HEK293T (cell line): Measurements from ENCODE around the gene ARHGEF7.

Experiments used
- CTCF ChIA-PET: fragments of 350-600 bp; formaldehyde crosslinking; extraction: SDS; loops from one replicate; lab custom pipeline; 2021; ENCODE audit warnings: antibody characterized with exemption, inconsistent platforms; lab: Yijun Ruan, JAX
- POLR2A ChIA-PET: fragments of 350-600 bp; formaldehyde crosslinking; extraction: SDS; loops from one replicate; lab custom pipeline; 2020; ENCODE audit warnings: antibody characterized with exemption, inconsistent platforms; lab: Yijun Ruan, JAX
- DNase-seq: peaks from one replicate; pipeline ENCODE4 v3.0.0; 2012; ENCODE audit warnings: mixed read lengths; ENCODE audit errors: extremely low spot score
- ARNT ChIP-seq: fragments of 450-650 bp; IDR thresholded peaks from 2 replicates; pipeline ENCODE4 v1.6.1; 2017; ENCODE audit warnings: mild to moderate bottlenecking
- BHLHE40 ChIP-seq: fragments of 450-650 bp; IDR thresholded peaks from 2 replicates; pipeline ENCODE4 v1.6.1; 2016; ENCODE audit warnings: mild to moderate bottlenecking, moderate library complexity, borderline replicate concordance
- CTBP1 ChIP-seq: fragments of 450-650 bp; IDR thresholded peaks from 2 replicates; pipeline ENCODE4 v1.6.1; 2016; ENCODE audit warnings: borderline replicate concordance
- ELF4 ChIP-seq: fragments of 450-650 bp; IDR thresholded peaks from 2 replicates; pipeline ENCODE4 v1.6.1; 2017; ENCODE audit warnings: antibody characterized with exemption
- FOXA1 ChIP-seq: fragments of 450-650 bp; IDR thresholded peaks from 2 replicates; pipeline ENCODE4 v1.6.1; 2016; ENCODE audit warnings: mild to moderate bottlenecking
- FOXK2 ChIP-seq: fragments of 450-650 bp; IDR thresholded peaks from 2 replicates; pipeline ENCODE4 v1.6.1; 2016; ENCODE audit warnings: mild to moderate bottlenecking
- FOXM1 ChIP-seq: fragments of 450-650 bp; IDR thresholded peaks from 2 replicates; pipeline ENCODE4 v1.6.1; 2017; ENCODE audit warnings: mild to moderate bottlenecking, borderline replicate concordance
- HDGF ChIP-seq: fragments of 450-650 bp; IDR thresholded peaks from 2 replicates; pipeline ENCODE4 v1.6.1; 2017; ENCODE audit warnings: antibody characterized with exemption, borderline replicate concordance
- L3MBTL2 ChIP-seq: fragments of 450-650 bp; conservative IDR thresholded peaks from 2 replicates; pipeline ENCODE4 v1.6.1; 2016; ENCODE audit warnings: mild to moderate bottlenecking
- LEF1 ChIP-seq: fragments of 450-650 bp; IDR thresholded peaks from 2 replicates; pipeline ENCODE4 v1.6.1; 2017; ENCODE audit warnings: mild to moderate bottlenecking, borderline replicate concordance
- NFRKB ChIP-seq: fragments of 450-650 bp; IDR thresholded peaks from 2 replicates; pipeline ENCODE4 v1.6.1; 2016; ENCODE audit warnings: mild to moderate bottlenecking, moderate library complexity
- SP1 ChIP-seq: fragments of 450-650 bp; IDR thresholded peaks from 2 replicates; pipeline ENCODE4 v1.6.1; 2017
- SUZ12 ChIP-seq: fragments of 450-650 bp; IDR thresholded peaks from 2 replicates; pipeline ENCODE4 v1.6.1; 2016; ENCODE audit warnings: mild to moderate bottlenecking
- TARDBP ChIP-seq: fragments of 450-650 bp; IDR thresholded peaks from 2 replicates; pipeline ENCODE4 v1.6.1; 2016
- ZNF384 ChIP-seq: fragments of 450-650 bp; IDR thresholded peaks from 2 replicates; pipeline ENCODE4 v1.6.1; 2016
- TF ChIP-seq, protein P1 (sequence below): fragments of 450-650 bp; IDR thresholded peaks from 2 replicates; pipeline ENCODE4 v1.6.1; 2016

The ARHGEF7 gene

DNA sequence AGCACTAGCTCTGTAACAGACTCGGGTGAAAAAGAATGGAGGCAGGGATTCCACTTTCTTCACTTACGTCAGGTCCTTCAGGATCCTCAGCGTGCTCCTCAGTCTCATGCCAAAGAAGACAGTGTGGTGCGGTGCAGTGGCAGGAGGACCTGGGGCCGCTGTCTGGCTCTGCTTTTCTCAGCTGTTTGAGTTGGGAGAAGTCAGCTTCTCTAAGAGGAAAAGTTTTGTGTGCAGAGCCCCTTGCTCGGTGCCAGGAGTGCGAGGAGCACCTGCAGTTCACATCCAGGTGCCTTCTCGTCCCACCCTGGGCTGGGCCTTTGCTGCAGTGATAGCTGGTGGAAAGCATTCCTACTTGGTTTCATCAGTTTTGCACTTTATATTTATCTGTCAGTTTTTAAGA is 127.5 kb downstream of the ARHGEF7 start:
- CTCF ChIA-PET, result interaction anchor here (1.2 kb wide), 1 partner anchor 175 kb away, joined by 3 read pairs; no protein-coding TSS in a partner anchor
- POLR2A ChIA-PET, result no interaction called here
- no peak for DNase-seq
- TF ChIP-seq SP1, result no peak
- TF ChIP-seq LEF1, result no peak
- no peak for TF ChIP-seq TARDBP
- TF ChIP-seq CTBP1, result no peak
- no peak for TF ChIP-seq FOXM1
- no peak for TF ChIP-seq ARNT
- no peak for TF ChIP-seq FOXK2

DNA sequence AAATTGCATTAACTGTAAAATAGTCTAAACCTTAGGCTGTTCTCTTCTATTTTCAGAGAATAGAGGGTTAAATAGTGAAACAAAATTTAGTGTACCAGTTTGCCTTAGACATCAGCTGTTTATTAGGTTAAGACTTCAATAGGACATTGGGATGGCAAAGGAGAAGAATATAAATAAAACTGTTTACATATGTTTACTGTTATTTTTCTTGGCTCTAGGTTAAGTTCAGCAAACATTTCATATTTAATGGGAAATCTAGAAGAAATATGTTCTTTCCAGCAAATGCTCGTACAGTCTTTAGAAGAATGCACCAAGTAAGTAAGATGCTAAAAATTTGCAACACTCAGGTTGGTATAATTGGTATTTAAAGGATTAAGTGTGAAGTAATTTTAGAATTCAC is 128.9 kb downstream of the ARHGEF7 start:
- no peak for TF ChIP-seq LEF1
- no peak for DNase-seq
- ChIA-PET POLR2A (no interaction called here), CTCF (no interaction called here)

DNA sequence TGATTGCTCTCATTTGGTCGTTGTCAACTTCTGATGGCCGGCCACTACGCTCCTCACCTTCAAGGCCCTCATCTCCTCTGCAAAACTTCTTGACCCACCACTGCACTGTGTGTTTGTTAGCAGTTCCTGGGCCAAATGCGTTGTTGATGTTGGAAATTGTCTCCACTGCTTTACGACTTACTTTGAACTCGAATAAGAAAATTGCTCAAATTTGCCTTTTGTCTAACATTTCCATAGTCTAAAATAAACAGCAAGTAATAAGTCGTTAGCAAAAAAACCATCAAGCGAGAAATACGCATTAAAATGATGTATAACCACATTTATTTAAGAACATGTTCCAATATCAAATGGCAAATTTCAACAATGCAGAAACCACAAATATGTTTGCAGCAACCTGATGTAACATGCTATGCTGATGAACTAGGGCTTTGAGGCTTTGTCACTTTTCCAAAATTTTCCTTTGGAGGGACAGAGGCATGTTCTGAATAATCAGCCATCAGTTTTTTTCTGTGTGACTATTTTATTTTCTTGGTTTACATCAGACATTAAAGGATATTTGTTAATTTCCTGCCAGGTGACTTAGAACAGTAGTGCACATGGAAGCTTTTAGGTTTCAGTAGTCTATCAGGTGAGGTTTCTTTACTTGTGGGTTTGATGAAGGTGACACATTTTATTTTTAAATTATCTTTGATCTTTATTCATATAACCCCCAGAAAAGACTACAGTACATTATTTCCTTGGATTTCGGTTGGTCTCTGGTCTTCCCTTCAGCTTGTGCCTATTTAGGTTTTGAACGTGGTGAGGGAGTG is 130.7 kb downstream of the ARHGEF7 start:
- no peak for DNase-seq
- POLR2A ChIA-PET, result no interaction called here
- TF ChIP-seq, protein P1, sequence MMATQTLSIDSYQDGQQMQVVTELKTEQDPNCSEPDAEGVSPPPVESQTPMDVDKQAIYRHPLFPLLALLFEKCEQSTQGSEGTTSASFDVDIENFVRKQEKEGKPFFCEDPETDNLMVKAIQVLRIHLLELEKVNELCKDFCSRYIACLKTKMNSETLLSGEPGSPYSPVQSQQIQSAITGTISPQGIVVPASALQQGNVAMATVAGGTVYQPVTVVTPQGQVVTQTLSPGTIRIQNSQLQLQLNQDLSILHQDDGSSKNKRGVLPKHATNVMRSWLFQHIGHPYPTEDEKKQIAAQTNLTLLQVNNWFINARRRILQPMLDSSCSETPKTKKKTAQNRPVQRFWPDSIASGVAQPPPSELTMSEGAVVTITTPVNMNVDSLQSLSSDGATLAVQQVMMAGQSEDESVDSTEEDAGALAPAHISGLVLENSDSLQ, result no peak
- no peak for TF ChIP-seq ELF4
- CTCF ChIA-PET, result no interaction called here

DNA sequence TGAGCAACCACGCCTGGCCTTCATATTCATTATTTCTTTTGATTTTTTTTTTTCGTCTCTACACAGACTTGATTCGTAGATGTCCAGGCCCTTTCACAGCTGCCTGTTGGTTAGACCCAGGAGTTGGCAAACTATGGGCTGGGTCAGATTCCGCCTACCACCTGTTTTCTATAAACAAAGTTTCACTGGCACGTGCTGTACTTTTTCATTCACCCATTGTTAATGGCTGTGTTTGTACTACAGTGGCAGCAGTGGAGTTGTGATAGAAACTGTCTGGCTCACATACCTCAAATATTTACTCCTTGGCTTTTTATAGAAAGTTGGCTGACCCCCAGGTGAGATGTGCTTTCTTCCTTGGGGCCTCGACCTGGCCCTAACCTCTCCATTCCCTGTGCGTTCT is 132.4 kb downstream of the ARHGEF7 start:
- TF ChIP-seq FOXA1, result no peak
- no peak for TF ChIP-seq ELF4
- no peak for TF ChIP-seq HDGF
- TF ChIP-seq SP1, result no peak
- TF ChIP-seq ZNF384, result no peak
- no peak for TF ChIP-seq FOXK2
- no peak for TF ChIP-seq NFRKB
- TF ChIP-seq CTBP1, result no peak
- no peak for TF ChIP-seq L3MBTL2
- TF ChIP-seq FOXM1, result no peak
- no peak for DNase-seq
- ChIA-PET CTCF (no interaction called here), POLR2A (no interaction called here)

DNA sequence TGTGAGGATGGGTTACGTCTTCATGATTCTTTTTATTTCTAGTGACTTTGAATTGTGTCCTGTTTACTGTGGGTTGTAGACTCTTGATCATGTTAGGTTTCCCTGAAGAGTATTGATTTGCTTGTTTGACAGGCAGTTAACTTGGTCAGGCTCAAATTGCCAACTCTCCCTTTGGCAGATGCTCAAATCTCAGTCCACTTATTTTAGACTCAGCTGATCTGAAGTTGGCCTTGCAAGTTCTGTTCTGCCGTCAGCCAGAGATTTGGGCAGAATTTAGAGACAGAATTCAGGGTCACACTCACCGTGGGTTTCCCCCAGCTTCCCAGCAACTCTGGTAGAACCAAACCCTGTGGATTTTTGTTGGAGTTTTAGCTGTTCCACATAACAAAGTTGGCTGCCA is 133.7 kb downstream of the ARHGEF7 start:
- CTCF ChIA-PET, result interaction anchor here (0.6 kb wide), 1 partner anchor 35 kb away, joined by 3 read pairs; no protein-coding TSS in a partner anchor
- no peak for DNase-seq
- POLR2A ChIA-PET, result no interaction called here
- TF ChIP-seq BHLHE40 (no peak), ARNT (no peak), NFRKB (no peak), FOXA1 (no peak), FOXK2 (no peak), TARDBP (no peak), CTBP1 (no peak), ZNF384 (no peak), SUZ12 (no peak)
- TF ChIP-seq, protein P1, result no peak

DNA sequence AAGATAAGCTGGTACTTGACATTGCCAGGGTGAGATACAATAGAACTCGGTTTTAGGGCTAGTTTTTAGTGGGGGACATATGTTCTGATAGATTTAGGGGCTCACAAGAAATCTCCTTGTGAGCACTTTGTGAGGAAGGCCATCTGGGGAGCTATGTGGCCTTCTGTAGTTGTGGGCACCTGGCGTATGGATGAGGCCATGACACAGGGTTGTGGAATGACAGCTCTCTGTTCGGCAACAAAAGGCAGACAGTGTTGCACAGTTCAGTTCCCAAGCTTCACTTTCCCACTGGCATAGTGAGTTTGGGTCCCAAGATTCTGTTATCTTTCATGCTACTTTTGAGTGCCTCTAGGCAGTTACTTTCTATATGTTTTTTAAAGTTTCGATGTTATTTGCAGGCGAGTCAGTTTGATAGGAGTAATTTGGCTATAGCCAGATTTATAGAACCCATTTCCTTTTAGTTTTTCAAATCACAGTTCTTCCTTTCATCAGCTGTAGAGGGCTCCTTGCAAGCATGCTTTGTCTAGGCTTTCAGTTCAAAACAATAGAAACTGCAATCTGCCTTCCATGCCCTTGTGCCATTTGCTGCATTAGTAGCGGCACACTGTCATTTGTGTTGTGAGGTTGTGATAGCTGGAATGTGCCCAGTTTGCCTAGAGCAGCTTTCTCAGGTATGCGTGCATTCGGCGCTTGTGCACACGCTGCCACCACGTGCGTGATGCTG is 134.7 kb downstream of the ARHGEF7 start:
- TF ChIP-seq FOXM1, result no peak
- no peak for TF ChIP-seq FOXK2
- no peak for TF ChIP-seq BHLHE40
- no peak for TF ChIP-seq LEF1
- no peak for TF ChIP-seq CTBP1
- TF ChIP-seq NFRKB, result no peak
- no peak for TF ChIP-seq ARNT
- TF ChIP-seq, protein P1, result no peak
- TF ChIP-seq ELF4, result no peak
- no peak for TF ChIP-seq FOXA1
- no peak for TF ChIP-seq ZNF384
- TF ChIP-seq SP1, result no peak
- no peak for TF ChIP-seq HDGF
- TF ChIP-seq L3MBTL2, result no peak
- TF ChIP-seq SUZ12, result no peak
- TF ChIP-seq TARDBP, result no peak
- no peak for DNase-seq
- ChIA-PET POLR2A (no interaction called here), CTCF (no interaction called here)
